Esophagus muscularis mucosa (tissue), 4 donors: Measurements from ENCODE around the gene SEMA4B.

Source experiments
- CTCF ChIP-seq, 3 experiments: fragments of 200-600 bp in 2 of 3; fragments of 450-650 bp in 1 of 3; sonication (generic) in 2 of 3; IDR thresholded peaks; one replicate each; pipeline ENCODE4 v1.5.1; 2017 to 2019; ENCODE audit warnings: antibody characterized with exemption in 3 of 3, mild to moderate bottlenecking in 2 of 3, moderate library complexity in 1 of 3
- EP300 ChIP-seq: sonication (generic); formaldehyde crosslinking; IDR thresholded peaks from one replicate; pipeline ENCODE4 v1.6.1; 2017; ENCODE audit warnings: antibody characterized with exemption
- POLR2A ChIP-seq: fragments of 450-650 bp; IDR thresholded peaks from one replicate; pipeline ENCODE4 v1.6.1; 2017; ENCODE audit warnings: antibody characterized with exemption, moderate library complexity, mild to moderate bottlenecking, low read depth

- TF ChIP-seq EP300 (peak; percentile 51), CTCF (IDR thresholded peaks at IDR 0.05) (no peak), POLR2A (no peak)
These were observed 35.3 kb upstream of the SEMA4B start for GRCh38 chr15:90165659-90166489.
